HepG2 (cell line): ENCODE data around the gene PLS1. TPM values are rescaled to one million over a fixed set of nuclear protein-coding genes. Genes with fewer than 3 reads are reported as not detected.
A peak's percentile ranks its signal among the peaks of the same experiment; 100 is the strongest.

Experiments used
- ATRX ChIP-seq: sonication (generic); formaldehyde crosslinking; IDR thresholded peaks from 2 replicates; pipeline ENCODE4 v1.4.0; 2020; ENCODE audit warnings: missing genetic modification reagents, borderline replicate concordance
- ESRRA ChIP-seq: sonication (generic); formaldehyde crosslinking; IDR thresholded peaks from 2 replicates; pipeline ENCODE4 v1.5.1; 2020; ENCODE audit warnings: mild to moderate bottlenecking, low read depth, missing genetic modification reagents
- GABPB1 ChIP-seq: IDR thresholded peaks from 2 replicates; pipeline ENCODE4 v1.6.1; 2016; ENCODE audit warnings: mild to moderate bottlenecking, missing genetic modification reagents, moderate library complexity, missing compliant biosample characterization
- HOXA9 ChIP-seq: sonication (generic); formaldehyde crosslinking; IDR thresholded peaks from 2 replicates; pipeline ENCODE4 v1.8.1; 2022; ENCODE audit warnings: missing genetic modification reagents, mild to moderate bottlenecking, moderate library complexity, borderline replicate concordance
- IKZF1 ChIP-seq: fragments of 450-650 bp; IDR thresholded peaks from 2 replicates; pipeline ENCODE4 v1.7.1; 2016
- KDM3A ChIP-seq: IDR thresholded peaks from 2 replicates; pipeline ENCODE4 v1.6.1; 2018; ENCODE audit warnings: low read depth, missing compliant biosample characterization
- MYNN ChIP-seq: sonication (generic); formaldehyde crosslinking; IDR thresholded peaks from 2 replicates; pipeline ENCODE4 v1.4.0; 2020; ENCODE audit warnings: mild to moderate bottlenecking, low read depth, missing genetic modification reagents
- NONO ChIP-seq, 2 experiments: fragments of 450-650 bp in 1 of 2; sonication (generic) in 1 of 2; formaldehyde crosslinking in 1 of 2; IDR thresholded peaks in 1 of 2; conservative IDR thresholded peaks in 1 of 2; 2 replicates each; pipeline versions ENCODE4 v1.6.1 to v1.8.0; 2017 to 2022; ENCODE audit warnings: mild to moderate bottlenecking in 1 of 2, missing genetic modification reagents in 1 of 2, moderate library complexity in 1 of 2
- PHB2 ChIP-seq: fragments of 450-650 bp; IDR thresholded peaks from 2 replicates; pipeline ENCODE4 v1.6.1; 2018; ENCODE audit not compliant: partially characterized antibody
- POLR2AphosphoS2 ChIP-seq: IDR thresholded peaks from 2 replicates; pipeline ENCODE4 v1.6.1; 2011; ENCODE audit warnings: low read depth, low read length, improper control_type of control experiment
- SRSF1 ChIP-seq: fragments of 200-400 bp; formaldehyde crosslinking; optimal IDR thresholded peaks from 2 replicates; pipeline ENCODE3; 2017; ENCODE audit warnings: mild to moderate bottlenecking, low read depth, low read length, moderate library complexity
- ZMYM3 ChIP-seq: sonication (generic); formaldehyde crosslinking; IDR thresholded peaks from 2 replicates; pipeline ENCODE4 v1.5.1; 2020; ENCODE audit warnings: mild to moderate bottlenecking, missing genetic modification reagents
- ZNF180 ChIP-seq: sonication (generic); formaldehyde crosslinking; IDR thresholded peaks from 2 replicates; pipeline ENCODE4 v1.4.0; 2020; ENCODE audit warnings: low read depth, missing genetic modification reagents, borderline replicate concordance
- ZNF530 ChIP-seq: sonication (generic); formaldehyde crosslinking; IDR thresholded peaks from 2 replicates; pipeline ENCODE4 v1.5.0; 2020; ENCODE audit warnings: low read depth, mild to moderate bottlenecking, missing genetic modification reagents
- ZNF549 ChIP-seq: sonication (generic); formaldehyde crosslinking; IDR thresholded peaks from 2 replicates; pipeline ENCODE4 v1.5.0; 2020; ENCODE audit warnings: missing genetic modification reagents
- ZNF577 ChIP-seq: sonication (generic); formaldehyde crosslinking; IDR thresholded peaks from 2 replicates; pipeline ENCODE4 v1.4.0; 2020; ENCODE audit warnings: mild to moderate bottlenecking, low read depth, missing genetic modification reagents, borderline replicate concordance
- ZNF652 ChIP-seq: IDR thresholded peaks from 2 replicates; pipeline ENCODE4 v1.6.1; 2016; ENCODE audit warnings: low read depth, borderline replicate concordance
- ZNF761 ChIP-seq: sonication (generic); formaldehyde crosslinking; conservative IDR thresholded peaks from 2 replicates; pipeline ENCODE4 v1.4.0; 2020; ENCODE audit warnings: mild to moderate bottlenecking, missing genetic modification reagents
- ZNF790 ChIP-seq: sonication (generic); formaldehyde crosslinking; IDR thresholded peaks from 2 replicates; pipeline ENCODE4 v1.8.0; 2022; ENCODE audit warnings: missing genetic modification reagents, mild to moderate bottlenecking, borderline replicate concordance
- polyA plus RNA-seq, 8 experiments: library from polyadenylated mRNA; depleted of rRNA in 3 of 8; stranded (reverse) in 7 of 8; unstranded in 1 of 8; fragments of >200 nt; fragmentation: Illumina TruSeq in 4 of 8; extraction: Trizol in 4 of 8; gene quantifications; 2 replicates each; pipeline versions ENCODE4 v1.2.1 to v1.2.3, GENCODE V29; 2011 to 2016; ENCODE audit warnings: low read depth in 4 of 8, missing spikeins in 1 of 8, mixed read lengths in 1 of 8; ENCODE audit not compliant: insufficient read depth in 1 of 8
- total RNA-seq, 5 experiments: library from RNA; depleted of rRNA; stranded (reverse); fragments of >200 nt; fragmentation: Illumina TruSeq; extraction: Trizol; gene quantifications; 2 replicates each; pipeline ENCODE4 v1.2.3, GENCODE V29; 2016; ENCODE audit warnings: low read depth in 1 of 5
- TF ChIP-seq, protein P1 (sequence below): sonication (generic); formaldehyde crosslinking; IDR thresholded peaks from 2 replicates; pipeline ENCODE4 v1.5.0; 2020; ENCODE audit warnings: missing genetic modification reagents
- TF ChIP-seq, protein P2 (sequence below): sonication (generic); formaldehyde crosslinking; IDR thresholded peaks from 2 replicates; pipeline ENCODE4 v1.8.0; 2022; ENCODE audit warnings: mild to moderate bottlenecking, missing genetic modification reagents, moderate library complexity
- TF ChIP-seq, protein P3 (sequence below), 2 experiments: IDR thresholded peaks; 2 replicates each; pipeline ENCODE4 v1.6.1; 2011 to 2012; ENCODE audit warnings: low read length in 2 of 2, borderline replicate concordance in 1 of 2, low read depth in 1 of 2, mild to moderate bottlenecking in 1 of 2, moderate library complexity in 1 of 2

The PLS1 gene
- total and polyA plus RNA-seq, 2 of the 13 experiments (the other 11 are each of a cell fraction or from before 2014, with no cell fraction given): 11.2 to 21.1 TPM

DNA sequence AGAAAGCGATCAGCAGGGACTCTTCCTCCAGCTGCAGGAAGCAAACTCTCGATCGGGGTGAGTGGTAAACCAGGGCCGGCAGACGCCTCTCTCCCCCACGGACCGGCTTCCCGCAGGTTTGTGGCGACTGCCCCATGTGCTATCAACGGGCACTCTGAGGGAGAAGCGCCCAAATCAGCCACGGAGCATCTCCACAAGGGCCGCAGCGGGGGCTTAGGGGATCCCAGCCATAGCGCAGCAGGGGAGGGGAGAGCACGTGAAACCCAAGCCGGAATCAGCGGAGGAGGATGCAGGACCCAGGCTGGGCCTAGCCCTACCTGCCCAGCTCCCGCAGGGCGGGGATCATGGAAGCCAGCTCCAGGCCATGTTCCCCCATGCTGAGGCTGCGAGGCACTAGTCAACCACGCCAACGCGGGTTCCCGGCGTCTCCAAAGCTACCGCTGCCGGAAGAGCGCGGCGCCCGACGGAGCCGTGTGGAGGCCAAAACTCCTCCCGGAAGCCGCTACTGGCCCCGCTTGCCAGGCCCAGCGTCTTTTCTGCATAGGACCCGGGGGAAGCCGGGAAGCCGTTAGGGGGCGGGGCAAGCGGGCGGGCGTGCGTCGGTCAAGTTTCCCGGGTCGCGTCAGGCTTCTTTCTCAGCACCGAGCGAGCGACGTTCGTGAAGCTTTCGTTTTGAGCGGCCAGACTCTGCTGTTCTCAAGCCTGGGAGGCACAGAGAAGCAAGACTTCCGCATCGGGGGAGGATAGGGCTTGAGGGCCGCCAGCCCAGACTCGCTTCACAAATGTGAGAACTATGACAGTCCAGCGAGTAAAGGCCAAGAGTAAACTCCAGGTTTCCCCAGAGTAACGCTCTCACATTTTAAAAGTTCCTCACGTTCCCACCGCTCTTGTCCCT lies 17.6 kb upstream of the PLS1 start, which contains the start of gene ATR (continued):
- TF ChIP-seq ATRX (CRISPR knock-in tag) (no peak; the same call in 1 of the 2 replicates), HOXA9 (CRISPR knock-in tag) (no peak; the same call in 1 of the 2 replicates), IKZF1 (no peak), ZNF577 (no peak), PHB2 (no peak), ZNF180 (CRISPR knock-in tag) (0 out of 2 replicates have a peak, but pooled peaks have one; percentile 46), POLR2AphosphoS2 (no peak), ZNF549 (CRISPR knock-in tag) (peak; percentile 35; the same call in 1 of the 2 replicates), SRSF1 (peak; percentile 74), KDM3A (peak; percentile 96), ZNF530 (CRISPR knock-in tag) (no peak), ZNF790 (CRISPR knock-in tag) (peak; percentile 64; the same call in 1 of the 2 replicates), ESRRA (CRISPR knock-in tag) (peak; percentile 38; the same call in 1 of the 2 replicates), MYNN (CRISPR knock-in tag) (peak; percentile 85; the same call in 1 of the 2 replicates), NONO (IDR thresholded peaks at IDR 0.05) (no peak), NONO (CRISPR knock-in tag; conservative IDR thresholded peaks at IDR 0.05) (peak; percentile 100), ZNF761 (peak; percentile 88; the same call in 1 of the 2 replicates), GABPB1 (CRISPR knock-in tag) (peak; percentile 98), ZMYM3 (peak; percentile 92), ZNF652 (CRISPR knock-in tag) (0 out of 2 replicates have a peak, but pooled peaks have one; percentile 43)
- TF ChIP-seq, protein P1, sequence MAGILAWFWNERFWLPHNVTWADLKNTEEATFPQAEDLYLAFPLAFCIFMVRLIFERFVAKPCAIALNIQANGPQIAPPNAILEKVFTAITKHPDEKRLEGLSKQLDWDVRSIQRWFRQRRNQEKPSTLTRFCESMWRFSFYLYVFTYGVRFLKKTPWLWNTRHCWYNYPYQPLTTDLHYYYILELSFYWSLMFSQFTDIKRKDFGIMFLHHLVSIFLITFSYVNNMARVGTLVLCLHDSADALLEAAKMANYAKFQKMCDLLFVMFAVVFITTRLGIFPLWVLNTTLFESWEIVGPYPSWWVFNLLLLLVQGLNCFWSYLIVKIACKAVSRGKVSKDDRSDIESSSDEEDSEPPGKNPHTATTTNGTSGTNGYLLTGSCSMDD: no peak; the same call in 1 of the 2 replicates
- TF ChIP-seq, protein P2, sequence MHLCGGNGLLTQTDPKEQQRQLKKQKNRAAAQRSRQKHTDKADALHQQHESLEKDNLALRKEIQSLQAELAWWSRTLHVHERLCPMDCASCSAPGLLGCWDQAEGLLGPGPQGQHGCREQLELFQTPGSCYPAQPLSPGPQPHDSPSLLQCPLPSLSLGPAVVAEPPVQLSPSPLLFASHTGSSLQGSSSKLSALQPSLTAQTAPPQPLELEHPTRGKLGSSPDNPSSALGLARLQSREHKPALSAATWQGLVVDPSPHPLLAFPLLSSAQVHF (CRISPR knock-in tag): peak; percentile 62; the same call in 1 of the 2 replicates
- TF ChIP-seq, protein P3, sequence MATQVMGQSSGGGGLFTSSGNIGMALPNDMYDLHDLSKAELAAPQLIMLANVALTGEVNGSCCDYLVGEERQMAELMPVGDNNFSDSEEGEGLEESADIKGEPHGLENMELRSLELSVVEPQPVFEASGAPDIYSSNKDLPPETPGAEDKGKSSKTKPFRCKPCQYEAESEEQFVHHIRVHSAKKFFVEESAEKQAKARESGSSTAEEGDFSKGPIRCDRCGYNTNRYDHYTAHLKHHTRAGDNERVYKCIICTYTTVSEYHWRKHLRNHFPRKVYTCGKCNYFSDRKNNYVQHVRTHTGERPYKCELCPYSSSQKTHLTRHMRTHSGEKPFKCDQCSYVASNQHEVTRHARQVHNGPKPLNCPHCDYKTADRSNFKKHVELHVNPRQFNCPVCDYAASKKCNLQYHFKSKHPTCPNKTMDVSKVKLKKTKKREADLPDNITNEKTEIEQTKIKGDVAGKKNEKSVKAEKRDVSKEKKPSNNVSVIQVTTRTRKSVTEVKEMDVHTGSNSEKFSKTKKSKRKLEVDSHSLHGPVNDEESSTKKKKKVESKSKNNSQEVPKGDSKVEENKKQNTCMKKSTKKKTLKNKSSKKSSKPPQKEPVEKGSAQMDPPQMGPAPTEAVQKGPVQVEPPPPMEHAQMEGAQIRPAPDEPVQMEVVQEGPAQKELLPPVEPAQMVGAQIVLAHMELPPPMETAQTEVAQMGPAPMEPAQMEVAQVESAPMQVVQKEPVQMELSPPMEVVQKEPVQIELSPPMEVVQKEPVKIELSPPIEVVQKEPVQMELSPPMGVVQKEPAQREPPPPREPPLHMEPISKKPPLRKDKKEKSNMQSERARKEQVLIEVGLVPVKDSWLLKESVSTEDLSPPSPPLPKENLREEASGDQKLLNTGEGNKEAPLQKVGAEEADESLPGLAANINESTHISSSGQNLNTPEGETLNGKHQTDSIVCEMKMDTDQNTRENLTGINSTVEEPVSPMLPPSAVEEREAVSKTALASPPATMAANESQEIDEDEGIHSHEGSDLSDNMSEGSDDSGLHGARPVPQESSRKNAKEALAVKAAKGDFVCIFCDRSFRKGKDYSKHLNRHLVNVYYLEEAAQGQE (IDR thresholded peaks at IDR 0.05; ENCODE audit: borderline replicate concordance in 1 of 2, low read depth in 1 of 2, low read length in 2 of 2): peak in 1 of 2 experiments; percentile 70; a peak in 1 of 4 replicates
